GM19328 (cell line): Measurements from ENCODE around the gene CUX1.
A peak's percentile ranks its signal among the peaks of the same experiment; 100 is the strongest.
"Not testable (repeated sequence)": the region's sequence is repeated elsewhere in the genome, so short reads cannot be mapped to it uniquely, and the experiment has no call there.

Experiments
- ATAC-seq: cut with Tn5 transposase; IDR thresholded peaks from one replicate; pipeline ENCODE4 v1.9.1; 2021; ENCODE audit warnings: mild to moderate bottlenecking, moderate library complexity; ENCODE audit not compliant: unreplicated experiment

Gene CUX1

DNA sequence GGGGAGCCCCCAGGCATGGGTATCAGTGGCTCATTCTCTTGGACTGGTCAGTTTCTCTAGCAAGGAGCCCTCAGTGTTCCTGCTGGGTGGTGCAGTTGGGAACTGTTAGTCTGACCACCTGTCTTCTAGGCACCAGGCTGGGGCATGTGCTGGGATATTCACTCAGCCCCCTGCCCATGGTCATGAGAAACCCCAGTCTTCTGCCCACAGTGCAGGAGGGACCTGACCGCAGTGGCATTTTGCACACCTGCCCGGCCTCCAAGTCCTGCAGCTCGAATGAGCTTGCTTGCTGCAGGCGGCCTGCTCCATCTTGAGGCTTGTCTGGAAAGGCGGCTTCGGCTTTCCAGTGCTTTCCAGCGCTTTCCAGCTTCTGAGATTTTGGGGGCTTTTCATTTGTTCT lies 36.3 kb downstream of the CUX1 start:
- ATAC-seq = no peak

DNA sequence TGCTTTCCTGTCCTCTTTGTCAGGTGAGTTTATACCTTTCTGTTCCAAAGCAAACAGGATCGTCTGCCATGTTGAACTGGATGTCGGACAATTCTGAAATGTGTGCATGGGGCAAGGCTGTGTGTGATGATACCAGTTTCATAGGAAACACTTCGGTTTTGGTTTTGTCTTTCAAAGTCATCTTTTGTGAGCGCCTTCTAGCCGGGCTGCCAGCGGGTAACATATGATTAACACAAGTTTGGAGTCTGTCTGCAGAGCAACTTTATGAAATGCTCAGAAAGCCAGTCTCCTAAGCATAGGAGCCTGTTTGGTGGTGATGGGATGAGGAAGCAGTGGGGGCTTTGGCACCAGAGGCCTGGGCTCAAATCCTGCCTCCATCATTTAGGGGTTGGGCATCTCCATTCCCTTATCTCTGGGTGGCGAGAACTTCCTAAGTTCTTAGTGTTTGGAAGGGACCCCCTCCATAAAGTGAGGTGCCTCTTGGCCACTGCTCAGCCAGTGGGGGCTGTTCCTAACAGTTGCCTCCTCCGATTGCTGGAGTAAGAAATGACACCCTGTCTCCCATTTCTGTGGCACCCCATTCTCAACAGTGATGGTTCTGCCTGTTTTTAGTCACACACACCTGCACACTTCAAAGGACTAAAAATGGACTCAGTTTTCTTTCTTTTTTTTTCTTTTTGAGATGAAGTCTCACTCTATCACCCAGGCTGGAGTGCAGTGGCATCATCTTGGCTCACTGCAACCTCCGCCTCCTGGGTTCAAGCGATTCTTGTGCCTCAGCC lies 36.8 kb downstream of the CUX1 start:
- no peak for ATAC-seq

DNA sequence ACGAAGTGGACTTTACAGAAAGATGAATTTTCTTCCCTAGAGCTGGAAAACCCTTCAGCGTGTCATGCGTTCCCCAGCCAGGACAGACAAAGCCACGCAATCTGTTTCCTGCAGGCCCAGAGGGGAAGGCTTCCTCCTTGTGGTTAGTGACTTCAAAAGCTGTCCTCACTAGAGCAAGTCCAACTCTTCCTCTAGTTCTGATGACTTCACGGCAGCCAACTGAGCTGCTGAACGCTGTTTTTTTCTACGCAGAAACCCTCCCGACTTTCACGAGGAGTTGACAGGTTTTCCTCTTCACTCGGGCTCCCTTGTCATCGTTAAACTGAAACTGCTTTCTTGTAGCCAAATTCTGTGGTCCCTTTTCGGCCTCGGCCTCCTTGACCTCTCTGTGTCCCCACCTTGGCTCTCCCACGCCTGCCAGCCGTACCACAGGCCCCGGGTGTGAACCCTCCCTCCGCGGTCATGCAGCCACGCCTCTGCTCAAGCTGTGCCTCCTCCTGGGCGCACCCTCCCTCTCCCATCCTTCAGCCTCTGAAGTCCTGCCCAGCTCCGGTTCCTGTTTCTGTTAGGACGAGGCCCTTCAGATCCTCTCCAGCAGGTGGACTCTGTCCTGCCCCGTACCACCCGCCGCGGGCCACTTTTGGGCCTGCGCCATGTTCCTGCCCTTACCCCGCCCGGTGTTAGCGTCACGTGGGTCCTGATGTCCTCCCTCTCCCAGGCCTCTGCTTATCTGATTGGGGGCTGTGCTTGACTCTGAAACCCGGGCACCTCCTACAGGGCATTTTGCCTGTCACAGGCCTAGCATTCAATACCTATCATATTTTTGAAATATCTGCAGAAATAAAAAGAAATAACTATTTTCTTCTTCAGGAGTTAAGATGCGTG lies 39.3 kb downstream of the CUX1 start:
- ATAC-seq = peak; percentile 94

DNA sequence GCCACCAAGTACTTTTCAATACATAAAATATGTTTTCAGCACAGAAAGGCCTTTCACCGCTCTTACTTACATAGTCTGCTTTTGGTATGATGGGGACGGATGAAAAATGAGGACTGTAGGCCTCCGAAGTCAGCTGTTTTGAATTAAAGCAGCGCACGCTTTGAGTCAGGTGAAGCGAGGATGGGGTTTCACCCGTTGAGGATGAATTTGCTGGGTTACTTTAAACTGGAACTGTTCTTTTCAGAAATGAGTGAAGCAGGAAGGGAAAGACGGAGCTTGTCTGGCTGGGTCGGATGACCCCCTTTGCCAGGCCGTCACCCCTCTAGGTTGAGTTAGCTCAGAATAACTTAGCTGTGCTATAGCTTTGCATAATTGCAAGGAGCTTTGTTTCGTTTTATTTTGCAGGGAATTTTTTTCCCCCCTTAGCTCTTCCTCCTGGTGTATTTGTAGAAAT lies 40.0 kb downstream of the CUX1 start:
- peak; percentile 13 for ATAC-seq

DNA sequence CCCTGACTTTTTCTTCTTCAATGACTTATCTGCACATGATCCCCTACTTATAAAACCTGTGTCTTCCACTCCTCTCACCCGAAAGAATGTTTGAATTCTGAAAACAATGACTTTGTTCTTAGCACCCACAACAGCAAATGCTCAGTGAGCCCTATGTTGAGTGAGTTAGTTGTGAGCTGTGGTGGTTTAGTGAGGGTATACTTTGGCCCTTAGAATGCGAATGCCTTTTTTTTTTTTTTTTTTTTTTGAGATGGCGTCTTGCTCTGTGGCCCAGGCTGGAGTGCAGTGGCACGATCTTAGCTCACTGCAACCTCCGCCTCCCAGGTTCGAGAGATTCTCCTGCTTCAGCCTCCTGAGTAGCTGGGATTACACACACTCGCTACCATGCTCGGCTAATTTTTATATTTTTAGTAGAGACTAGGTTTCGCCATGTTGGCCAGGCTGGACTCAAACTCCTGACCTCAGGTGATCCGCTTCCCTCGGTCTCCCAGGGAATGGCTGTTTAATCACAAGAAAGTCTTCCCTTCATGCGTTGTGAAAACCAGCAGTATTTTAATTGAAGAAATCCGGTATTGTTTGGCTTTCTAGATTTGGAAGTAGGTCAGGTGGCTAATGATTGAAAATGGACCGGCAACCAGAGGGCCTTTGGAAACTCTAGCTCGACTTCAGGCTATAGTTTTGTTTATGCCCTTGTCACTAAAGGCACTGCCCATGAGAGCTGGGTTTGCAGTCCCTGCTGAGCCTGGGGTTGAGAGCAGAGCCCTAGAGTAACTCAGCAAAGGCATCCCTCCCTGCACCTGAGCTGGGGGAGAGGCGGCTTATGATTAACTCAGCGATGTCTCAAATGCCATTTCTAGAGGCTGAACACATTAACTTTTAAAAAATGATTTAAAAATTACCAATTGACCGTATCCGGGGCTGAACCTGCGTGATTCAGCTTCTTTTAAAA lies 41.3 kb downstream of the CUX1 start:
- ATAC-seq = no peak

DNA sequence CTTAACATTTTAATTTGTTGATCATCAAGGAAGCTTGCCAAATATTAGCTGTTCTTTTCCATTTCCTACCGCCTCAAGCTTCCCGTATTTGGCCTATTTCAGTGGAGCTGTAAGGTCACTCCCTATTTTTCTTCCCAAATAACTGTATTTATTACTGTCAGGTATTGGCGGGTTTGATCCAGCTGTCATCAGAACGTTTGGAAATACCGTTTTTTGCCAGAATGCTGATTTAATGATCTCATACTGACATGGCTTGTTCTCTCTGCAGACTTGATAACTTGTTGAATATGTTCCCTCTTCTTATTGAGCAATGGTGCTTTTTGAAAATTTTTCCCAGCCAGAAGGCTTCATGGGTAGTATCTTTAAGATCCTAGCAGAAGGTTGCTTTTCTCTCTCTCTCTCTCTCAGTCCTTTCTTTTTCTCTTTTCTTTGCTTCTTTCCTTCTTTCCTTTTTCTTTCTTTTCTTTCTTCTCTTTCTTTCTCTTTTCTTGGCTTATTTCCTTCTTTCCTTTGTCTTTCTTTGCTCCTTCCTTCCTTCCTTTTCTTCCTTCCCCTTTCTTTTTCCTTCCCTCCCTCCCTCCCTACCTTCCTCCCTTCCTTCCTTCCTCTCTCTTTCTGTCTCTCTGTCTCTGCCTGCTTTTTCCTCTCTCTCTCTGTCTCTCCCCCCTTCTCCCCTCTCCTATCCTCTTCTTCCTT lies 42.1 kb downstream of the CUX1 start:
- ATAC-seq = no peak

DNA sequence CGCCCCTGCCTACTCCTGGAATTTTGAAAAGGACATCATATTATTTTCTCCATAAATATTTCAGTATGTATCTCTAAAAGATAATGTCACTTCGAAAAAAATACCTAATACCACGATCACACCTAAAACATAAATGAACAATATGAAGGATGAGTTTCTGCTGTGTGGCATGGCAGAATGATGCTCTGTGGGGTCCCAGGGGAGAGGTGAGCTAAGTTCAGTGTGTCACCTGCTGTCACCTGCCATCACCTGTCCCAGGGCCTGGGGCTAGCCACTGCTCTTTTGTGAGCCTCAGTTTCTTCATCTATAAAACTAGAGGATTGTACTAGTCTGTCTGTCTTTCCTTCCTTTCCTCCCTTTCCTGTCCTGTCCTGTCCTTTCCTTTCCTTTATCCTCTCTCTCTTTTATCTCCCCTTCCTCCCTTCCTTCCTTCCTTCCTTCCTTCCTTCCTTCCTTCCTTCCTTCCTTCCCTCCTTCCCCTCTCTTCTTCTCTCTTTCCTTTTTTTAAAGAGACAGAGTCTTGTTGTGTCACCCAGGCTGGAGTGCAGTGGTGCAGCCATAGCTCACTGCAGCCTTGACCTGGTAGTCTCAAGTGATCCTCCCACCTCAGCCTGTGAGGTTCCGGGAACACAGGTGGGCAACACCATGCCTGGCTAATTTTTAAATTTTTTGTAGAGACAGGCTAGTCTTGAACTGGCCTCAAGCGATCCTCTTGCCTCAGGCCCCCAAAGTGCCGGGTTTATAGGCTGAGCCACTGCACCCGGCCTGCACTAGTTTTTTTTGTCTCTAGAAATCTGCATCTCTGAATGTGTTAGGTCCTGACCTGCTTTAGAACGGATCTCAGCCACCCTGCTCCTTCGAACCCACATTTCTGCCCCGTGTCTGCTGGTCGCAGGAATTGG lies 43.1 kb downstream of the CUX1 start:
- no peak for ATAC-seq

DNA sequence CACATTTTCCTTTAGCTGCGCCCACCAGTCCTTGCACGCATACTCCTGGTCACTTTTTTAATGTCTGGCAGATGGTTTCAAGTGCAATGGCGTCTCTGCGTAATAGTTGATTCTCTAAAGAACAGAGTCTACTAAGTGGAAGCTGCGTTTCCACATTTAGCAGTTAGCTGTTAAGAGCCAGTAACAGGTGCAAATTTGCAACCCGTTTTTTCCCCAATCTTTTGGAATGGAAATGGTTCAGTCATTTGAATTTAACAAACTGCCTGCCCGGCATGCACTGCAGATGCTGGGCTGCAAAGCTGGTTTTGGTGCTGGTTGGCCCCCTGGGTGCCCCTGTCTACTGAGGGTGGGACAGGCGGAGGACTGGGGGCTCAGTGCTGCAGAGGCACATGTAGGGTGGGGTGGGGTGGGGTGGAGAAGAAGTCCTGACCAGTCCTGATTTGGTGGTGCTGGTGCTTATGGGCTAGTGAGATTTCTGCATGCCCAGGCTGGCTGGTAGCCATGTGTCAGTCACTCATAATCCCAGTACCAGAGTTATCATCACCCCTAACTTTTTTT lies 43.9 kb downstream of the CUX1 start:
- ATAC-seq = no peak

DNA sequence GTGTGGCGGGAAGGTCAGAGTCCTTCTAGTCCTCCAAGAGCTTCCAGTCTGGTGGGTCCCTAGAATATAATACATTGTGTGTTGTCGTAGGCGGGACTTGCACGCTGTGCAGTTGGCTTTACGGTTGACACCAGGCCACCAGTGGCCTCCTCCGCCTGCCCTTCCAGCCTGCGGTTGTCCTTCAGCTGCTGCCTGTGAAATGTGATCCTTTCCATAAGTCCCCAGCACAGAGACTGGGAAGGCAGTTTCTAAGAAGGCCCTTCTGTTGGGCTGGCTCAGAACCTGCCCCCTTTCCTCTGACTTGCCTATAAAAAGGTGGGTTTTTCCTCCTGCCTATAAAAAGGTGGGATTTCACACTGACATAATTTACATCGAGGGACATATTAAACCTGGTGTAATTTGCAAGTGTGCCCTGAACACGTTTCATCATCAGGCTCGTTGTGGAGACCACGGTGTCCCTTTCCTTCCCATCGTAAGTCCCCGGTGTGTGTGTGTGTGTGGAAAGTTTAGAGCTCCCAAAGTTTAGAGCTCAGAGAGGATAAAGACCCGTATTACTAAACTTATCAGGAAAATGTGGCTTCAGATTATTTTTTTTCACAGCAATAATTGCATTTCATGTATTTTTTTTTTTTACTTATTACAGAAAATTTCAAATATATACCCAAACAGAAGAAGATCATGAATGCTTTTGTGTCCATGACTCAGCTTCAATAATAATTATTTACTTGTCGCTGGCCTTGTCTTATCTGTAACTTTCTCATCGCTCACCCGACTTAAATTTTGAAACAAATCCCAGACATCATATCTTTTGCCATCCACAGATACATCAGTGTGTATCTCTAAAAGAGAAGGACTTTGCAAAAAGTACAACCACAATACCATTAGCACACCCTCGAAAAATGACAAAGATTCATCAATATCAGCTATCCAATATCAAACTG lies 45.1 kb downstream of the CUX1 start:
- no peak for ATAC-seq

DNA sequence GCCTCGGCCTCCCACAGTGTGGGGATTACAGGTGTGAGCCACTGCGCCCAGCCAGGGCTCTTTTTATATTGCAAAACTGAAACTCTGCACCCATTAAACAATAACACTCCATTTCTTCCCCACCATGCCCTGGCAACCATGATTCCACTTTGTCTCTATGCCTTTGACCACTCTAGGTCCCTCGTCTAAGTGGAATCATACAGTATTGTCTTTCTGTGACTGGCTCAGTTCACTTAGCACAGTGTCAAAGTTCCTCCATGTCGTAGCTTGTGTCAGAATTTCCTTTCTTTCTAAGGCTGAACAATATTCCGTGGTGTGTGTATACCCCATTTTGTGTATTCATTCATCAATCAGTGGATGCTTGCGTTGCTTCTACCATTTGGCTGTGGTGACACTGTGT lies 46.2 kb downstream of the CUX1 start:
- ATAC-seq = no peak

DNA sequence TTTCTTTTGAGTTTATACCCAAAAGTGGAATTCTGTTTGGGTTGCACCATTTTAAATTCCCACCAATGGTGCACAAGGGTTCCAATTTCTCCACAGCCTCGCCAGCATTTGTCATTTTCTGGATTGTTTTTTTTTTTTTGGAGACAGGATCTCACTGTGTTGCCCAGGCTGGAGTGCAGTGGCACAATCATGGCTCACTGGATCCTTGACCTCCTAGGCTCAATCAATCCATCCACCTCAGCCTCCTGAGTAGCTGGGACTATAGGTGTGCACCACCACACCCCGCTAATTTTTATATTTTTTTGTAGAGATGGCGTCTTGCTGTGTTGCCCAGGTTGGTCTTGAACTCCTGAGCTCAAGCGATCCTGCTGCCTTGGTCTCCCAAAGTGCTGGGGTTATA lies 46.6 kb downstream of the CUX1 start:
- no peak for ATAC-seq

DNA sequence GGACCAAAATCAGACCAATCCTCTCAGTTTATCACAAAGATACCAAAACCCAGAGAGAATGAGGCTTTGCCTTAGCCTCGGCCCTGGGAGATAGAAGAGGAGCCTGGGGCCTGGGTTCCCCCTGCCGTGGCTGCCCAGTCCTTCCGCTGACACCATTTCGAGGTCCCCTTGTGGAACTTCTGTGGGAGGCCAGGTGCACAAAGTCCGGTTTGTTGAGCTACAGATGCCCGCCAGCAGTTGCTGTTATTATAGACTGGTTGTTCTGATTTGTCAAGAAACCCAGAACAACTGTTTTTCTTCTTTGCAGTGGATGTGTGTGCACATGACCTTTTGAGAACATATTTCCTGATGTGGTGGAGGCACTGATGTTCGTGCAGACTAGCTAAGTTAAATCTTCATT lies 47.6 kb downstream of the CUX1 start:
- ATAC-seq = no peak

DNA sequence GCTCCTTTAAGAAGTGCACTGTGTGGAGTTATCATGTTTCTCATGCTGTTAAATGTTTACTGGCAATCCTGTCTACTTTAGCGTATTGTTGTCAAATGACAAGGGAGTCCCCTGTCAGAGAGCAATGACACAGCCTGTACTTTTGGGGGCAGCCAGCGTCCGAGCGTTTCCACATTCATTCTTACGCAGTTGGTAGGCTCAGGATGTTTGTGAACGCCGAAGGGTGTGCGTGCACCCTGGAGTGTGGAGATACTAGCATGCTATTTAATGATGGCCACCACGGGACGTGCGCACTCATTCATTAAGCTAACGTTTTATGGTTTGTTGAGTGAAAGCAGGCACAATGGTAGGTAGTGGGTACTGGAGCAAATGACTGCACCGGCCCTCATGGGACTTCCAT lies 48.0 kb downstream of the CUX1 start:
- ATAC-seq = no peak

DNA sequence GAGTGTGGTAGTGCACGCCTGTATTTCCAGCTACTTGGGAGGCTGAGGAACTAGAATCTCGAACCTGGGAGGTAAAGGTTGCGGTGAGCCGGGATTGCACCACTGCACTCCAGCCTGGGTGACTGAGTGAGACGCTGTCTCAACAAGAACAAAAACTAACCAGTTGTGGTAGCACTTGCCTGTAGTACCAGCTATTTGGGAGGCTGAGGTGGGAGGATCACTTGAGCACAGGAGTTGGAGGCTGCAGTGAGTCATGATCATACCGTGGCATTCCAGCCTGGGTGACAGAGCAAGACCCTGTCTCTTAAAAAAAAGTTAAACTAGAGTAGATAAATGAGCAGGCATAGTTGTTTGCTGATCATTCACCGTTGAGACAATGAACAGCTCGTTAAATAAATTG lies 48.9 kb downstream of the CUX1 start:
- ATAC-seq = no peak

DNA sequence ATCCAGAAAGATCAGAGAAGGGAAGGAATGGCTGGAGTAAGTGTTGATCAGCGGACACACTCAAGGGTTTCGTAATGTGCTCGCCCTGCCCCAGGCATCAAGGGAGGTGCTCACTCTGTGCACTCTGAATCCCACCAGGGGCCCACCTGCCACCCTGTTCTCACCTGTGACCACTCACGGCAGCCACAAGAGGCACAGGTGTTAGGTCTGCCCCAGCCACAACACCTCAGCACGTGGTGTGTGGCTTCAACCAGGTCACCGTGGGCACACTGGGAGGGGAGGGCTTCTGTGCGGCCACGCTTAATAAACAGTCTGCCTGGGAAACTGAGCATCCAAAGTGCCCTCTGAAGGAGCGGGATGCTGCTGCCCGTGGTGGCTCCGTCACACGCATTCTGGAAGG lies 49.8 kb downstream of the CUX1 start:
- ATAC-seq = no peak

DNA sequence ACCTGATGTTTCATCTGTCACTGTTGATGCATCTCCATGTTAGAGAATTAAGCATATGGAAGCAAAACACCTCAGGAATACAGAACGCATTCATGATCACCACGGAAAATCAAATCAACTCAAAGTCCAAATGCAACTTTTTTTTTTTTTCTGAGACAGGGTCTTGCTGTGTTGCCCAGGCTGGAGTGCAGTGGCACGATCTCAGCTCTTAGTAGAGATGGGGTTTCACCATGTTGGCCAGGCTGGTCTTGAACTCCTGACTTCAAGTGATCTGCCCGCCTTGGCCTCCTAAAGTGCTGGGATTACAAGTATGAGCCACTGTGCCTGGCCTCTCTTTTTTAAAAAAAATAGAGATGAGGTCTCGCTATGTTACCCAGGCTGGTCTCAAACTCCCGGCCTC lies 50.3 kb downstream of the CUX1 start:
- not testable (repeated sequence) for ATAC-seq

DNA sequence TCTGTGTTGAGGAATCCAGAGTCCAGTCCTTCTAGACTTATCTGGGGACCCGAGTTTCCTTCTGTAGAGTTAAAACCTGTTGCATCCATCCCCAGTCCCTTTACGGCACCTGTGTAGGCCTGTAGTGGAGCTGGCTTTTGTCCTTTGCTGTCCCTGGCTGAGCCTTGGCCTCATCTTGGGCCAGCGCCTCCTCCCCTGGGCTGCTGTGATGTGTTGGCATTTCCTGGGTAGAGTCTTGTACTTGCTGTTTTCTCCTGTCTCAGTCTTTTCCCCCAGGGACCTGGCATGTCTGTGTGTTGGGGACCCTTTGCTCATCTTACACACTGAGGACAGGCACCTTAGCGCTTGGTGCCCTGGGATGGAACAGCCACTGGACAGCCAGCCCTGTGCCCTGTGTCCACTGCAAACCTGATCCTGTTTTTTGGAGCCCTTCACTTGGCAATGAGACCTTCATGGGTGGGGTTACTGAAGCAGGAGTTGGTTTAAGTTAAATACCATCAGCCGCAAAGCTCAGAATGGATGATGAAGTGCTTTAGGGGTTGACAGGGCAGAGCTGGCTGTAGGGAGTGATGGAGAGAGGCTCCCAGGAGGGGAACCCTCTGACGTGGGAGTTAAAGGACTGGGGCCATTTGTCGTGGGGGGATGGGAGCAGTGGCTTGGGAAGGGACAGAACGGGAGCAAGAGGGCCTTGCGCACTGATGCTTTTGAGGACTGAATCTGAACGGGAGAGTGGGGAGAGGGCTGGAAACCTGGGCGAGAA lies 50.9 kb downstream of the CUX1 start:
- ATAC-seq = no peak
